Activated CD8-positive, alpha-beta memory T cell treated with anti-CD3 and anti-CD28 coated beads, Interleukin-2, amount 10 ng/mL, durations not matched to agents 7 days and 5 days (primary cell): ENCODE results near the gene ACAP1. TPM values are rescaled to one million over a fixed set of nuclear protein-coding genes. Genes with fewer than 3 reads are reported as not detected.
"Not testable (repeated sequence)": the region's sequence is repeated elsewhere in the genome, so short reads cannot be mapped to it uniquely, and the experiment has no call there.

ENCODE experiments used
- ATAC-seq: fragments of 150-1000 bp; cut with Tn5 transposase; one replicate; pipeline ENCODE4 v1.10.0; 2021; ENCODE audit warnings: moderate library complexity
- CTCF ChIA-PET: fragments of 350-600 bp; sonication (Branson Sonifier 250); formaldehyde crosslinking; loops from one replicate; lab custom pipeline; 2021; ENCODE audit warnings: antibody characterized with exemption; lab: Charles Lee
- DNase-seq: peaks from one replicate; pipeline ENCODE4 v3.0.0-alpha.2; 2020
- H3K27ac Mint-ChIP-seq: one replicate; pipeline ENCODE4 v1.8.0; 2021; ENCODE audit warnings: mild to moderate bottlenecking, mixed read lengths
- H3K27me3 Mint-ChIP-seq: one replicate; pipeline ENCODE4 v1.8.0; 2021; ENCODE audit warnings: mixed read lengths
- H3K36me3 Mint-ChIP-seq: one replicate; pipeline ENCODE4 v1.8.0; 2021; ENCODE audit warnings: mild to moderate bottlenecking, mixed read lengths
- H3K4me1 Mint-ChIP-seq: one replicate; pipeline ENCODE4 v1.8.0; 2021; ENCODE audit warnings: mixed read lengths
- H3K4me3 Mint-ChIP-seq: one replicate; pipeline ENCODE4 v1.8.0; 2021; ENCODE audit warnings: mild to moderate bottlenecking, moderate library complexity, mixed read lengths
- H3K9me3 Mint-ChIP-seq: one replicate; pipeline ENCODE4 v1.8.0; 2022; ENCODE audit warnings: low read depth, mixed read lengths
- total RNA-seq, 2 experiments: library from RNA; stranded (reverse); gene quantifications; one replicate each; pipeline ENCODE4 v1.2.3, GENCODE V29; 2021

ACAP1 gene
- total RNA-seq, 2 experiments from 2014 or later = 594 to 712 TPM

- Mint-ChIP-seq H3K4me1 (peaks cover 31% of the 10 kb centered on the region), H3K4me3 (no peak overlapping the region), H3K9me3 (no peaks in the 10 kb centered on the region), H3K27ac (no peak overlapping the region), H3K36me3 (peaks cover 10% of the 10 kb centered on the region), H3K27me3 (no peaks in the 10 kb centered on the region)
- CTCF ChIA-PET = interaction anchor here (0.7 to 2.6 kb wide), 3 partner anchors 9 to 22 kb away, joined by 3 to 10 read pairs (median 5); no protein-coding TSS in a partner anchor
- ATAC-seq = no peak
- peak; percentile 39 for DNase-seq
These were observed 8.8 kb upstream of the ACAP1 start for GRCh38 chr17:7327501-7327900.

- no peak for DNase-seq
- no peaks in the 10 kb centered on the region for H3K27me3 Mint-ChIP-seq
- peak overlapping the region; percentile 52 for H3K27ac Mint-ChIP-seq
- H3K4me3 Mint-ChIP-seq = peak overlapping the region; percentile 96
- peaks cover 5% of the 10 kb centered on the region for H3K36me3 Mint-ChIP-seq
- no peaks in the 10 kb centered on the region for H3K9me3 Mint-ChIP-seq
- ATAC-seq = no peak
- H3K4me1 Mint-ChIP-seq = peaks cover 35% of the 10 kb centered on the region
- CTCF ChIA-PET = interaction anchor here (1.0 to 2.6 kb wide), 4 partner anchors 9 to 109 kb away, joined by 3 to 10 read pairs (median 6); partner anchors contain the start of gene ACAP1
These were observed 8.3 kb upstream of the ACAP1 start for GRCh38 chr17:7328009-7328408.

- peak within 1 kb of the TSS; percentile 97 for H3K27ac Mint-ChIP-seq
- no peaks in the 10 kb centered on the region for H3K9me3 Mint-ChIP-seq
- peaks cover 3% of the 10 kb centered on the region for H3K36me3 Mint-ChIP-seq
- H3K27me3 Mint-ChIP-seq = no peaks in the 10 kb centered on the region
- ATAC-seq (peak; percentile 9), DNase-seq (no peak)
- H3K4me3 Mint-ChIP-seq = peak within 1 kb of the TSS; percentile 96
- H3K4me1 Mint-ChIP-seq = peaks cover 38% of the 10 kb centered on the region
- CTCF ChIA-PET = interaction anchor here (0.9 to 2.6 kb wide), 14 partner anchors 8 to 184 kb away, joined by 3 to 22 read pairs (median 6); partner anchors contain the start of genes ACAP1, GPS2 and TMEM95
These were observed 7.4 kb upstream of the ACAP1 start, which contains the start of gene NEURL4 for GRCh38 chr17:7328840-7329373. Gene NEURL4, minus strand, starts transcription at chr17:7329335. Its CDS starts 23 bp downstream, at chr17:7329312.

GRCh38 chr17:7329374-7329996 is 6.8 kb upstream of the ACAP1 start:
- Mint-ChIP-seq H3K4me1 (peaks cover 33% of the 10 kb centered on the region), H3K27me3 (no peaks in the 10 kb centered on the region), H3K4me3 (peak overlapping the region; percentile 96), H3K36me3 (peaks cover 3% of the 10 kb centered on the region), H3K27ac (peak overlapping the region; percentile 97), H3K9me3 (no peaks in the 10 kb centered on the region)
- CTCF ChIA-PET = interaction anchor here (0.9 to 2.5 kb wide), 19 partner anchors 9 to 285 kb away, joined by 3 to 22 read pairs (median 5); partner anchors contain the start of genes FXR2, GABARAP, GPS2 and TMEM256
- peak; percentile 64 for ATAC-seq
- peak; percentile 99 for DNase-seq

- Mint-ChIP-seq H3K27ac (peak overlapping the region; percentile 97), H3K9me3 (no peaks in the 10 kb centered on the region), H3K4me3 (peak overlapping the region; percentile 96), H3K27me3 (no peaks in the 10 kb centered on the region), H3K4me1 (peaks cover 33% of the 10 kb centered on the region), H3K36me3 (peaks cover 2% of the 10 kb centered on the region)
- ATAC-seq (peak; percentile 80), DNase-seq (peak; percentile 90)
- CTCF ChIA-PET = interaction anchor here (0.9 to 2.5 kb wide), 18 partner anchors 10 to 285 kb away, joined by 3 to 22 read pairs (median 4); partner anchors contain the start of genes FXR2, GABARAP, TMEM256 and TMEM95
These were observed 6.2 kb upstream of the ACAP1 start for GRCh38 chr17:7329997-7330637.

- no peak for ATAC-seq
These were observed 5.7 kb upstream of the ACAP1 start for GRCh38 chr17:7330638-7331015.

GRCh38 chr17:7332111-7332510 is 4.2 kb upstream of the ACAP1 start:
- DNase-seq = no peak
- H3K4me3 Mint-ChIP-seq = peak overlapping the region; percentile 54
- H3K27me3 Mint-ChIP-seq = no peaks in the 10 kb centered on the region
- CTCF ChIA-PET = interaction anchor here (0.6 kb wide), 1 partner anchor 104 kb away, joined by 3 read pairs; no protein-coding TSS in a partner anchor
- ATAC-seq = no peak
- peak overlapping the region; percentile 77 for H3K27ac Mint-ChIP-seq
- H3K4me1 Mint-ChIP-seq = peaks cover 45% of the 10 kb centered on the region
- H3K9me3 Mint-ChIP-seq = no peaks in the 10 kb centered on the region
- H3K36me3 Mint-ChIP-seq = peaks cover 3% of the 10 kb centered on the region

More at GRCh38 chr17:7330638-7331015, 5.7 kb upstream of the ACAP1 start:
- H3K27me3 Mint-ChIP-seq = no peaks in the 10 kb centered on the region
- CTCF ChIA-PET = interaction anchor here (1.3 to 2.5 kb wide), 6 partner anchors 10 to 73 kb away, joined by 6 to 22 read pairs (median 10); partner anchors contain the start of genes TMEM256 and TMEM95
- H3K4me1 Mint-ChIP-seq = peaks cover 38% of the 10 kb centered on the region
- H3K36me3 Mint-ChIP-seq = peaks cover 2% of the 10 kb centered on the region
- peak overlapping the region; percentile 96 for H3K4me3 Mint-ChIP-seq
- no peaks in the 10 kb centered on the region for H3K9me3 Mint-ChIP-seq
- DNase-seq = no peak
- H3K27ac Mint-ChIP-seq = peak overlapping the region; percentile 97

- Mint-ChIP-seq H3K4me3 (peak overlapping the region; percentile 54), H3K4me1 (peaks cover 47% of the 10 kb centered on the region), H3K27ac (peak overlapping the region; percentile 77)
- not testable (repeated sequence) for H3K36me3 Mint-ChIP-seq, H3K27me3 Mint-ChIP-seq, H3K9me3 Mint-ChIP-seq, ATAC-seq
- DNase-seq = peak; percentile 73
- CTCF ChIA-PET = interaction anchor here (0.6 kb wide), 1 partner anchor 104 kb away, joined by 3 read pairs; no protein-coding TSS in a partner anchor
These were observed 3.7 kb upstream of the ACAP1 start for GRCh38 chr17:7332600-7333069.

- DNase-seq = no peak
- CTCF ChIA-PET = interaction anchor here (1.5 to 6.4 kb wide), 8 partner anchors 10 to 101 kb away, joined by 4 to 61 read pairs (median 14); partner anchors contain the start of genes GPS2, KCTD11, TMEM102 and TMEM95
- H3K36me3 Mint-ChIP-seq = peaks cover 19% of the 10 kb centered on the region
- H3K9me3 Mint-ChIP-seq = no peaks in the 10 kb centered on the region
- no peaks in the 10 kb centered on the region for H3K27me3 Mint-ChIP-seq
- ATAC-seq = no peak
- peaks cover 46% of the 10 kb centered on the region for H3K4me1 Mint-ChIP-seq
- peak overlapping the region; percentile 93 for H3K4me3 Mint-ChIP-seq
- H3K27ac Mint-ChIP-seq = peak overlapping the region; percentile 96
These were observed 1.3 kb upstream of the ACAP1 start for GRCh38 chr17:7334938-7335538.

- H3K4me3 Mint-ChIP-seq = peak overlapping the region; percentile 93
- H3K4me1 Mint-ChIP-seq = peaks cover 48% of the 10 kb centered on the region
- CTCF ChIA-PET = interaction anchor here (0.6 to 6.4 kb wide), 19 partner anchors 10 to 804 kb away, joined by 3 to 61 read pairs (median 5); partner anchors contain the start of genes CHRNB1, GPS2, KCTD11 and SLC2A4
- peaks cover 23% of the 10 kb centered on the region for H3K36me3 Mint-ChIP-seq
- not testable (repeated sequence) for DNase-seq, H3K27me3 Mint-ChIP-seq, H3K9me3 Mint-ChIP-seq, ATAC-seq
- H3K27ac Mint-ChIP-seq = peak overlapping the region; percentile 96
These were observed 564 bp upstream of the ACAP1 start for GRCh38 chr17:7335765-7336164.

- H3K27me3 Mint-ChIP-seq, DNase-seq, ATAC-seq, H3K9me3 Mint-ChIP-seq: not testable (repeated sequence)
- peak overlapping the region; percentile 96 for H3K27ac Mint-ChIP-seq
- peak overlapping the region; percentile 93 for H3K4me3 Mint-ChIP-seq
- H3K4me1 Mint-ChIP-seq = peaks cover 45% of the 10 kb centered on the region
- CTCF ChIA-PET = interaction anchor here (1.0 to 6.4 kb wide), 16 partner anchors 9 to 350 kb away, joined by 3 to 61 read pairs (median 6); partner anchors contain the start of genes GPS2, KCTD11, NEURL4 and SLC2A4
- peaks cover 34% of the 10 kb centered on the region for H3K36me3 Mint-ChIP-seq
These were observed 1.3 kb downstream of the ACAP1 start for GRCh38 chr17:7337600-7337999.

- Mint-ChIP-seq H3K27ac (no peak overlapping the region), H3K27me3 (no peaks in the 10 kb centered on the region), H3K4me3 (no peak overlapping the region), H3K36me3 (peaks cover 40% of the 10 kb centered on the region), H3K9me3 (no peaks in the 10 kb centered on the region), H3K4me1 (peaks cover 39% of the 10 kb centered on the region)
- no peak for ATAC-seq
- no peak for DNase-seq
- CTCF ChIA-PET = interaction anchor here (0.9 to 2.8 kb wide), 2 partner anchors 11 to 18 kb away, joined by 3 to 6 read pairs; partner anchors contain the start of gene NEURL4
These were observed 3.9 kb downstream of the ACAP1 start for GRCh38 chr17:7340179-7340578.
